Esophagus squamous epithelium (tissue), 5 donors: ENCODE measurements around the gene CILP2. TPM values are rescaled to one million over a fixed set of nuclear protein-coding genes. Genes with fewer than 3 reads are reported as not detected.

ENCODE experiments used
- DNase-seq: peaks from one replicate; lab custom pipeline; 2025; lab: John Stamatoyannopoulos, UW
- H3K27ac ChIP-seq, 4 donors: fragments of 200-600 bp; sonication (generic); one replicate each; pipeline ENCODE4 v1.5.1; 2016 to 2019; ENCODE audit warnings: mild to moderate bottlenecking in 1 of 4
- H3K27me3 ChIP-seq, 4 donors: fragments of 200-600 bp; sonication (generic); 1 replicate in 3 of 4; 2 replicates in 1 of 4; pipeline versions ENCODE4 v1.5.1 to v1.6.0; 2017 to 2021; ENCODE audit warnings: antibody characterized with exemption in 1 of 4
- H3K36me3 ChIP-seq, 3 donors: fragments of 200-600 bp; sonication (generic); one replicate each; pipeline ENCODE4 v1.5.1; 2016 to 2019
- H3K4me1 ChIP-seq, 3 donors: fragments of 200-600 bp; sonication (generic); one replicate each; pipeline ENCODE4 v1.5.1; 2017 to 2019
- H3K4me3 ChIP-seq, 4 donors: fragments of 200-600 bp; sonication (generic); 1 replicate in 3 of 4; 2 replicates in 1 of 4; pipeline ENCODE4 v1.5.1; 2016 to 2019; ENCODE audit warnings: mild to moderate bottlenecking in 2 of 4, moderate library complexity in 1 of 4
- H3K9me3 ChIP-seq, 3 donors: fragments of 200-600 bp; sonication (generic); one replicate each; pipeline ENCODE4 v1.5.1; 2016 to 2019
- POLR2A ChIP-seq, 4 donors: fragments of 450-650 bp; IDR thresholded peaks; one replicate each; pipeline ENCODE4 v1.6.1; 2017; ENCODE audit warnings: antibody characterized with exemption in 4 of 4, mild to moderate bottlenecking in 4 of 4, moderate library complexity in 3 of 4
- WGBS, 2 donors: methylation state at CpG; one replicate each; pipeline ENCODE4 v1.1.5; 2018; 5-methylcytosine and 5-hydroxymethylcytosine counted together
- intact Hi-C: fragments of 100-400 bp; cut with DNase I; formaldehyde crosslinking; loops from one replicate; pipeline ENCODE4 v1.15.0; 2022
- total RNA-seq, 4 donors: library from RNA; depleted of rRNA; stranded (reverse); fragments of >200 nt; gene quantifications; one replicate each; pipeline ENCODE4 v1.1.0, GENCODE V29; 2016
- TF ChIP-seq, protein P1 (sequence below), 6 experiments: fragments of 450-650 bp in 4 of 6; fragments of 200-600 bp in 2 of 6; sonication (generic) in 2 of 6; IDR thresholded peaks; one replicate each; pipeline ENCODE4 v1.5.1; 2016 to 2019; ENCODE audit warnings: antibody characterized with exemption in 6 of 6, mild to moderate bottlenecking in 4 of 6, moderate library complexity in 4 of 6
- donor health status: DM: yes; HTN: yes; CAD: no.

CILP2 gene
- total RNA-seq, 4 donors from 2014 or later: under 0.01 TPM; not detected in 3

DNA sequence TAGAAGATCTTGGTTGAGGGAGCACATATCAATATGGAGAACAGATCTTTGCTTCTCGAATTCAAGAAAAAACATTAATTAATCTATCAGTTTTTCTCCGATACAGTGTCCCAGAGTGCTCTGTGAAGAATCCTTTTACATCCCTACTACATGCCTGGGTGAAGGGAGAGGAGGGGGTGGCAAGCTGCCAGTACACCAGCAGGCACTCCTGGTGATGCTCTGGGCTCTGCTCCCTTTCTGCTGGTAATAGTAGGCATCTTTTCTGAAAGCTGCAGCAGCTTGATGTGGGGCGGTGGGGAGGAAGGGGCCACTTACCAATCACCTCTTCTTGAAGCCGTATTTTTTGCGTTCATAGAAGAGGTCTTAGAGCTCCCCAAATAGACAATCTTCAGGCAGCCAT lies 49.7 kb downstream of the CILP2 start:
- WGBS, 2 donors: 92 to 94% methylated on average over 5 of the region's 5 CpGs
- Histone ChIP-seq H3K27me3 (no peaks in the 10 kb centered on the region), H3K9me3 (no peaks in the 10 kb centered on the region), H3K4me1 (peaks cover 11 to 20% (median 17%) of the 10 kb centered on the region in 3 donors), H3K27ac (no peak overlapping the region), H3K4me3 (no peak overlapping the region), H3K36me3 (no peaks in the 10 kb centered on the region)
- intact Hi-C loops: no loop called here
- no peak for DNase-seq
- TF ChIP-seq, protein P1, sequence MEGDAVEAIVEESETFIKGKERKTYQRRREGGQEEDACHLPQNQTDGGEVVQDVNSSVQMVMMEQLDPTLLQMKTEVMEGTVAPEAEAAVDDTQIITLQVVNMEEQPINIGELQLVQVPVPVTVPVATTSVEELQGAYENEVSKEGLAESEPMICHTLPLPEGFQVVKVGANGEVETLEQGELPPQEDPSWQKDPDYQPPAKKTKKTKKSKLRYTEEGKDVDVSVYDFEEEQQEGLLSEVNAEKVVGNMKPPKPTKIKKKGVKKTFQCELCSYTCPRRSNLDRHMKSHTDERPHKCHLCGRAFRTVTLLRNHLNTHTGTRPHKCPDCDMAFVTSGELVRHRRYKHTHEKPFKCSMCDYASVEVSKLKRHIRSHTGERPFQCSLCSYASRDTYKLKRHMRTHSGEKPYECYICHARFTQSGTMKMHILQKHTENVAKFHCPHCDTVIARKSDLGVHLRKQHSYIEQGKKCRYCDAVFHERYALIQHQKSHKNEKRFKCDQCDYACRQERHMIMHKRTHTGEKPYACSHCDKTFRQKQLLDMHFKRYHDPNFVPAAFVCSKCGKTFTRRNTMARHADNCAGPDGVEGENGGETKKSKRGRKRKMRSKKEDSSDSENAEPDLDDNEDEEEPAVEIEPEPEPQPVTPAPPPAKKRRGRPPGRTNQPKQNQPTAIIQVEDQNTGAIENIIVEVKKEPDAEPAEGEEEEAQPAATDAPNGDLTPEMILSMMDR (IDR thresholded peaks at IDR 0.05): no peak
- no peak for TF ChIP-seq POLR2A (IDR thresholded peaks at IDR 0.05)

DNA sequence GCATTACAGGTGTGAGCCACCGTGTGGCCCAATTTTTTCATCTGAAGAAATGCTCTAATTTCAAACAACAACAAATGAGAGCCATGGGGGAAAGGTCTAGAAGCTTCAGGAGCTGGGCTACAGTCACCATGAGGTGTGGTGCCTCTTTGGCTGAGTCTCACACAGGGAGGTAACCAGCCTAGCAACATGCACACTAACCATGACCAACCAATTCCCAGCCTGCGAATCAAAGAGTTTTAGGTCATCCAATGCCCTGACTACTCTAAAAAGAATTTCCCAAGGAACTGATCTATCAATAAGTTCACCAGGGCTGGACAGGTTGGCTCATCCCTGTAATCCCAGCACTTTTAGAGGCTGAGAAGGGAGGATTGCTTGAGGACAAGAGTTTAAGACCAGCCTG lies 50.5 kb downstream of the CILP2 start:
- no peak overlapping the region for H3K4me3 ChIP-seq
- H3K4me1 ChIP-seq: peaks cover 11 to 20% (median 17%) of the 10 kb centered on the region in 3 donors
- H3K27ac ChIP-seq: no peak overlapping the region
- intact Hi-C loops: no loop called here
- TF ChIP-seq POLR2A (IDR thresholded peaks at IDR 0.05): no peak
- TF ChIP-seq, protein P1 (IDR thresholded peaks at IDR 0.05): no peak
- no peaks in the 10 kb centered on the region for H3K36me3 ChIP-seq
- WGBS, 2 donors: 81% methylated on average over 2 of the region's 2 CpGs
- H3K27me3 ChIP-seq: no peaks in the 10 kb centered on the region
- DNase-seq: no peak
- H3K9me3 ChIP-seq: no peaks in the 10 kb centered on the region

DNA sequence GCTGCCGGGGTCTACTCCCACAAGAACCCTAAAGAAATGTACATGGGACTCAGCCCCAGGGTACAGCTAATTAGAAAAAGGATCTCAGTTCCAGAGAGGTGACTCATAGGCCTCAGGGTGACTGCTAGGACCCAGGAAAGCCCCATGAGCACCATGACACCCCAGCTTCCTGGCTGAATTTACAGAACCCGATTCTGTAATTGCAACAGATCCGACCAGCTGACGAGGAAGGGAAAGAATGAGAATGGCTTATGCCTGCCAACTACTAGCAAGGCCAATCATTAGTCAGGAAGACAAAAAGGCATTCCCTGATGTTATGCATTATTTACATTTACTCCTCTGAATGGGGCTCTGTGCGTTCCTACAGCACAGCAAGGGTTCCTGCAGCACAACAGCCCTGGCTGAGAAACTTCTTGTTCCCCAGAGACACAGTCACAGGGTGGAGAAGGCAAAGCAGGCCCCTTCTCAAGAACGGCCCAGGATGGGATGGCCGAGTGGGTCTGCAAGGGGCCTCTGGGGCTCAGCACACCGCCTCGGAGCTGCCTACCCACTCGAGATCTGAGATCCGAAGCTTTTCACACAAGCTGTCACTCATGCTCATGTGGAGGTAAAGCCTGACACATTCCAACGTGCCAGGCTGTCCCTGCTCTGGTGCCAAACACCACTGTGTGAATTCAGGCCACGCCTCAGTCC lies 53.2 kb downstream of the CILP2 start:
- intact Hi-C loops: no loop called here
- Histone ChIP-seq H3K4me3 (peak overlapping the region in 1 of 4 donors; percentile 34), H3K27ac (peak overlapping the region; percentile 73 to 91 (median 79)), H3K27me3 (no peaks in the 10 kb centered on the region), H3K4me1 (peaks cover 26 to 39% (median 28%) of the 10 kb centered on the region in 3 donors), H3K36me3 (no peaks in the 10 kb centered on the region), H3K9me3 (no peaks in the 10 kb centered on the region)
- DNase-seq: no peak
- 17 to 36% methylated on average over 10 to 13 of the region's 13 CpGs for WGBS, 2 donors
- TF ChIP-seq, protein P1 (IDR thresholded peaks at IDR 0.05): no peak
- TF ChIP-seq POLR2A (IDR thresholded peaks at IDR 0.05): no peak

DNA sequence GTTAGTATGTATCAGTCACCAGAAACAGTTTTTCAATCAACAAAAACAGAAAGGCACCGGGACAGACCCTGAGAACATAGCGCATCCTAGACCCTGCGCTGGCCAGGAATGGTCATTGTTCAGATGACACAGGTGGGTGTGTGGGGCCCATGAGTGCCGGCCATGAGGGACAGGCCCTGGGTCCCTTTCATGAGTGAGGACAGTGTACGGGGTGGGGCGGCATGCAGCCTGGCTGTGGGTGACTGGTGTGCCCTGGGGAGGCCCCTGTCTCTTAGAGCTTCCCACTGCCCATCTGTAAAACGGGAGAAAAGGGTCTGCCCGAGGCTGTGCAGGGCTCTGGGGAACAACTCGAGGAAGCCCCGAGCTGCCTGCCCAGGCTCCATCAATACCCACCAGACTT lies 54.6 kb downstream of the CILP2 start:
- Histone ChIP-seq H3K4me1 (peaks cover 26 to 42% (median 28%) of the 10 kb centered on the region in 3 donors), H3K9me3 (no peaks in the 10 kb centered on the region), H3K27me3 (no peaks in the 10 kb centered on the region), H3K27ac (no peak overlapping the region), H3K36me3 (no peaks in the 10 kb centered on the region), H3K4me3 (no peak overlapping the region)
- 92 to 98% methylated on average over 6 to 7 of the region's 10 CpGs for WGBS, 2 donors
- DNase-seq: no peak
- intact Hi-C loops: no loop called here
- TF ChIP-seq, protein P1 (IDR thresholded peaks at IDR 0.05): no peak
- no peak for TF ChIP-seq POLR2A (IDR thresholded peaks at IDR 0.05)

DNA sequence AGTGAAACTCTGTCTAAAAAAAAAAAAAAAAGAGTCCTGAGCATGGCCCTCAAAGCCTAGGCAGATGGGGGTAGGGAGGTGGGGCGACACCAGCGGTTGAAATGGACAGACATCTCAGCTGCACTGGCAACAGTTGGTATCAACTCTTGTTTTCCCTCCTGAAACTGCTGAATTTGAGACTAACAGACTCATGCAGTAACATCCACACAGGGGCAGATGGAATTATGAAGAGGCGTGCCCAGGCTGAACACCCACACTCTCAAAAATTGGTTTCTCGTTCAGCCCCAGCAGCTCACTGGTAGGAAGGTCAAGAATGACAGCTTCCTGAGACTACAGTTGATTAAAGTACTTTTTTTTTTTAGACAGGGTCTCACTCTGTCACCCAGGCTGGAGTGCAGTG lies 56.3 kb downstream of the CILP2 start:
- H3K36me3 ChIP-seq: no peaks in the 10 kb centered on the region
- no peak for DNase-seq
- no peaks in the 10 kb centered on the region for H3K27me3 ChIP-seq
- peaks cover 26 to 47% (median 28%) of the 10 kb centered on the region in 3 donors for H3K4me1 ChIP-seq
- 70 to 74% methylated on average over 4 of the region's 4 CpGs for WGBS, 2 donors
- intact Hi-C loops: no loop called here
- TF ChIP-seq, protein P1 (IDR thresholded peaks at IDR 0.05): no peak
- TF ChIP-seq POLR2A (IDR thresholded peaks at IDR 0.05): no peak
- H3K27ac ChIP-seq: peak overlapping the region in 1 of 4 donors; percentile 28
- no peaks in the 10 kb centered on the region for H3K9me3 ChIP-seq
- H3K4me3 ChIP-seq: no peak overlapping the region
